ENCODE data around the gene NLRC5.

DNA sequence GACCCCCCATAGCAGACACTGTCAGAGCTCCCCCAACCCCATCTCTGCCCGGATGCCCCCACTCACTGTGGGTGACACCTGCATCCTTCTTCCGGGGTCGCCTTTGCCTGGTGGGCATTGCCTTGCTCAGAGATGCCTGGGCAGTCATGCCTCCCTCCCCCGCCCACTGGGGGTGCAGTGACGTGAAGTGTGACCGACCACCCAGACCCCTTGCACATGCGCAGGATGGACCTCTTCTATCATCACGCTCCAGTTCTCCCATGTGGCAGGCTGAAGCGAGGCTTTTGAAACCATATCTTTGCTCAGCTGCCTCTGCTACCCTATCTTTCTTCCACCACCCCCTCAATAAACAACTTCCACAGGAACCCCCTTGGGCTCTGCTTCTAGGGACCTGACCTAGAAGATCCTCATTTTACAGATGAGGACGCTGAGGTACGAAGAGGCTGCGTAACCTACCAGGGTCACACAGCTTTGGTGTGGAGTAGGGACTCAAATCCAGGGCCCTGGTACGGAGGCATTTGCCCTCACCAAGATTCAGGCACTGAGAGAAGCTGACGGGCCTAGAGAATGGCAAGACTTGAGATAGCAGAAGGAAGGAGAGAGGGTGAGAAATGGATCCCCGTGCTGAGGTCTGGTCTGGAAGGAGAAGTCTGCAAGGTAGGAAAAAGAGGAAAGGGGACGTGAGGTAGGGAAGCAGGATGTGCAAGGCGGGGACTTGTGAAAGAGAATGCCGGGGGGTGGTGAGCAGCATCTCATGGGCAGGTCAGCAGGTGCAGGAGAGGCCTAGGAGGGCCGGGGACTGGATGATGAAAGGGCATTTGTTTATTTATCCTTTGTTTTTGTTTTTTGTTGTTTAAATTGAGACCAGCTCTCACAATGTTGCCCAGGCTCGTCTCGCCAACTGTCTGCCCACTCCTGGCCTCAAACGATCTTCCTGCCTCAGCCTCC lies 14.4 kb downstream of the NLRC5 start:
- TF ChIP-seq ZNF239 (tag by site-specific recombination; IDR thresholded peaks at IDR 0.05), result no peak
- TF ChIP-seq, protein P1, sequence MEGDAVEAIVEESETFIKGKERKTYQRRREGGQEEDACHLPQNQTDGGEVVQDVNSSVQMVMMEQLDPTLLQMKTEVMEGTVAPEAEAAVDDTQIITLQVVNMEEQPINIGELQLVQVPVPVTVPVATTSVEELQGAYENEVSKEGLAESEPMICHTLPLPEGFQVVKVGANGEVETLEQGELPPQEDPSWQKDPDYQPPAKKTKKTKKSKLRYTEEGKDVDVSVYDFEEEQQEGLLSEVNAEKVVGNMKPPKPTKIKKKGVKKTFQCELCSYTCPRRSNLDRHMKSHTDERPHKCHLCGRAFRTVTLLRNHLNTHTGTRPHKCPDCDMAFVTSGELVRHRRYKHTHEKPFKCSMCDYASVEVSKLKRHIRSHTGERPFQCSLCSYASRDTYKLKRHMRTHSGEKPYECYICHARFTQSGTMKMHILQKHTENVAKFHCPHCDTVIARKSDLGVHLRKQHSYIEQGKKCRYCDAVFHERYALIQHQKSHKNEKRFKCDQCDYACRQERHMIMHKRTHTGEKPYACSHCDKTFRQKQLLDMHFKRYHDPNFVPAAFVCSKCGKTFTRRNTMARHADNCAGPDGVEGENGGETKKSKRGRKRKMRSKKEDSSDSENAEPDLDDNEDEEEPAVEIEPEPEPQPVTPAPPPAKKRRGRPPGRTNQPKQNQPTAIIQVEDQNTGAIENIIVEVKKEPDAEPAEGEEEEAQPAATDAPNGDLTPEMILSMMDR (tag by site-specific recombination; IDR thresholded peaks at IDR 0.05), result no peak
- TF ChIP-seq ZNF10 (tag by site-specific recombination; IDR thresholded peaks at IDR 0.05), result 0 out of 2 replicates have a peak, but pooled peaks have one; percentile 24
- TF ChIP-seq, protein P2, sequence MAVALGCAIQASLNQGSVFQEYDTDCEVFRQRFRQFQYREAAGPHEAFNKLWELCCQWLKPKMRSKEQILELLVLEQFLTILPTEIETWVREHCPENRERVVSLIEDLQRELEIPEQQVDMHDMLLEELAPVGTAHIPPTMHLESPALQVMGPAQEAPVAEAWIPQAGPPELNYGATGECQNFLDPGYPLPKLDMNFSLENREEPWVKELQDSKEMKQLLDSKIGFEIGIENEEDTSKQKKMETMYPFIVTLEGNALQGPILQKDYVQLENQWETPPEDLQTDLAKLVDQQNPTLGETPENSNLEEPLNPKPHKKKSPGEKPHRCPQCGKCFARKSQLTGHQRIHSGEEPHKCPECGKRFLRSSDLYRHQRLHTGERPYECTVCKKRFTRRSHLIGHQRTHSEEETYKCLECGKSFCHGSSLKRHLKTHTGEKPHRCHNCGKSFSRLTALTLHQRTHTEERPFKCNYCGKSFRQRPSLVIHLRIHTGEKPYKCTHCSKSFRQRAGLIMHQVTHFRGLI (tag by site-specific recombination; IDR thresholded peaks at IDR 0.05), result no peak
- TF ChIP-seq SETDB1 (IDR thresholded peaks at IDR 0.05; ENCODE audit: insufficient read length, low read length), result no peak
- no peak for TF ChIP-seq ZNF529 (tag by site-specific recombination; IDR thresholded peaks at IDR 0.05; ENCODE audit: insufficient replicate concordance)
- no peak for TF ChIP-seq ZNF785 (tag by site-specific recombination; IDR thresholded peaks at IDR 0.05)
- TF ChIP-seq, protein P3, sequence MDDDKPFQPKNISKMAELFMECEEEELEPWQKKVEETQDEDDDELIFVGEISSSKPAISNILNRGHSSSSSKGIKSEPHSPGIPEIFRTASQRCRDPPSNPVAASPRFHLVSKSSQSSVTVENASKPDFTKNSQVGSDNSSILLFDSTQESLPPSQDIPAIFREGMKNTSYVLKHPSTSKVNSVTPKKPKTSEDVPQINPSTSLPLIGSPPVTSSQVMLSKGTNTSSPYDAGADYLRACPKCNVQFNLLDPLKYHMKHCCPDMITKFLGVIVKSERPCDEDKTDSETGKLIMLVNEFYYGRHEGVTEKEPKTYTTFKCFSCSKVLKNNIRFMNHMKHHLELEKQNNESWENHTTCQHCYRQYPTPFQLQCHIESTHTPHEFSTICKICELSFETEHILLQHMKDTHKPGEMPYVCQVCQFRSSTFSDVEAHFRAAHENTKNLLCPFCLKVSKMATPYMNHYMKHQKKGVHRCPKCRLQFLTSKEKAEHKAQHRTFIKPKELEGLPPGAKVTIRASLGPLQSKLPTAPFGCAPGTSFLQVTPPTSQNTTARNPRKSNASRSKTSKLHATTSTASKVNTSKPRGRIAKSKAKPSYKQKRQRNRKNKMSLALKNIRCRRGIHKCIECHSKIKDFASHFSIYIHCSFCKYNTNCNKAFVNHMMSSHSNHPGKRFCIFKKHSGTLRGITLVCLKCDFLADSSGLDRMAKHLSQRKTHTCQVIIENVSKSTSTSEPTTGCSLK (tag by site-specific recombination; IDR thresholded peaks at IDR 0.05), result no peak
- no peak for TF ChIP-seq ZNF549 (tag by site-specific recombination; IDR thresholded peaks at IDR 0.05)
- TF ChIP-seq BCL11A (tag by site-specific recombination; IDR thresholded peaks at IDR 0.05; ENCODE audit: low read depth), result no peak
- TF ChIP-seq YY1 (tag by site-specific recombination; IDR thresholded peaks at IDR 0.05), result no peak
- TF ChIP-seq, protein P4, sequence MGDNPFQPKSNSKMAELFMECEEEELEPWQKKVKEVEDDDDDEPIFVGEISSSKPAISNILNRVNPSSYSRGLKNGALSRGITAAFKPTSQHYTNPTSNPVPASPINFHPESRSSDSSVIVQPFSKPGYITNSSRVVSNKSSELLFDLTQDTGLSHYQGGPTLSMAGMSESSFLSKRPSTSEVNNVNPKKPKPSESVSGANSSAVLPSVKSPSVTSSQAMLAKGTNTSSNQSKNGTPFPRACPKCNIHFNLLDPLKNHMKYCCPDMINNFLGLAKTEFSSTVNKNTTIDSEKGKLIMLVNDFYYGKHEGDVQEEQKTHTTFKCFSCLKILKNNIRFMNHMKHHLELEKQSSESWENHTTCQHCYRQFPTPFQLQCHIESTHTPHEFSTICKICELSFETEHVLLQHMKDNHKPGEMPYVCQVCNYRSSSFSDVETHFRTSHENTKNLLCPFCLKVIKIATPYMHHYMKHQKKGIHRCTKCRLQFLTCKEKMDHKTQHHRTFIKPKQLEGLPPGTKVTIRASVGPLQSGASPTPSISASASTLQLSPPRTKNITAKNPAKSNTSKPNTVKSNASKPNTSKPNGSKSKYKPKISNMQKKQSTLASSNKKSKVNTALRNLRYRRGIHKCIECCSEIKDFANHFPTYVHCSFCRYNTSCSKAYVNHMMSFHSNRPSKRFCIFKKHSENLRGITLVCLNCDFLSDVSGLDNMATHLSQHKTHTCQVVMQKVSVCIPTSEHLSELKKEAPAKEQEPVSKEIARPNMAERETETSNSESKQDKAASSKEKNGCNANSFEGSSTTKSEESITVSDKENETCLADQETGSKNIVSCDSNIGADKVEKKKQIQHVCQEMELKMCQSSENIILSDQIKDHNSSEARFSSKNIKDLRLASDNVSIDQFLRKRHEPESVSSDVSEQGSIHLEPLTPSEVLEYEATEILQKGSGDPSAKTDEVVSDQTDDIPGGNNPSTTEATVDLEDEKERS (tag by site-specific recombination; IDR thresholded peaks at IDR 0.05), result no peak
- no peak for TF ChIP-seq ZFP37 (tag by site-specific recombination; IDR thresholded peaks at IDR 0.05)
